CD4-positive, alpha-beta T cell treated with Interferon gamma for 1 hour (primary cell): ENCODE results near the gene NCK2.
A peak's percentile ranks its signal among the peaks of the same experiment; 100 is the strongest.

Experiments used
- DNase-seq: peaks from one replicate; pipeline ENCODE4 v3.0.0-alpha.2; 2020

NCK2 gene

DNA sequence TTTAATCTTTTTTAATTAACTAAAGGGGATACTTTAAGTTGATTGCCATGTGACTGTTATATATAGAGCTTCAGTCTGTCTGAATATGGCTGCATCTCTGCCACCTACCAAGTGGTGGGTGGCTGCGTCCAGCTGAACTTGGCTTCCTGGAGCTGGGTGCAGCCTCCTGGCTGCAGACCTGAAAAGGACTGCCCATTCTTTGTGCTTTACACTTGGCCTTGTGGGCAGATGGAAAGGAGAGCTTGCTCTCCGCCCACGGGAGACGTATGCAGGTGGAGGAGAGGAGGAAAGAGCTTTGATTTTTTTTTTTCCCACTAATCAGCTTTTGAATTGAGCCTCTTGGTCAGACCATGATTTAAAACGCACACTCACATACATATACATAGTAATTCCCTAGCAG lies 34.7 kb downstream of the NCK2 start:
- no peak for DNase-seq

DNA sequence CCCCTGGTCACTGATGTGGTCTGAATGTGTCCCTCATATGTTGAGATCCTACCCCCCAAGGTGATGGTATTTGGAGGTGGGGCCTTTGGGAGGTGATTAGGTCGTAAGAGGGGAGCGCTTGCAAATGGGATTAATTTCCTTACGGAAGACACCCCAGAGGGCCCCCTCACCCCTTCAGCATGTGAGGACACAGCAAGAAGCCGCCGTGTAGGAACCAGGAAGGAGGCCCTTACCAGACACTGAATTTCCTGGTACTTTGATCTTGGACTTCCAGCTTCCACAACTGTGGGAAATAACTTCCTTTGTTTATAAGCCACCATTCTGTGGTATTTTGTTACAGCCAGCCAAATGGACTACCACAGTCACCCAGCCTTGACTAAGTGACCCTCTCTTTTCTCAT lies 35.9 kb downstream of the NCK2 start:
- DNase-seq, result no peak

DNA sequence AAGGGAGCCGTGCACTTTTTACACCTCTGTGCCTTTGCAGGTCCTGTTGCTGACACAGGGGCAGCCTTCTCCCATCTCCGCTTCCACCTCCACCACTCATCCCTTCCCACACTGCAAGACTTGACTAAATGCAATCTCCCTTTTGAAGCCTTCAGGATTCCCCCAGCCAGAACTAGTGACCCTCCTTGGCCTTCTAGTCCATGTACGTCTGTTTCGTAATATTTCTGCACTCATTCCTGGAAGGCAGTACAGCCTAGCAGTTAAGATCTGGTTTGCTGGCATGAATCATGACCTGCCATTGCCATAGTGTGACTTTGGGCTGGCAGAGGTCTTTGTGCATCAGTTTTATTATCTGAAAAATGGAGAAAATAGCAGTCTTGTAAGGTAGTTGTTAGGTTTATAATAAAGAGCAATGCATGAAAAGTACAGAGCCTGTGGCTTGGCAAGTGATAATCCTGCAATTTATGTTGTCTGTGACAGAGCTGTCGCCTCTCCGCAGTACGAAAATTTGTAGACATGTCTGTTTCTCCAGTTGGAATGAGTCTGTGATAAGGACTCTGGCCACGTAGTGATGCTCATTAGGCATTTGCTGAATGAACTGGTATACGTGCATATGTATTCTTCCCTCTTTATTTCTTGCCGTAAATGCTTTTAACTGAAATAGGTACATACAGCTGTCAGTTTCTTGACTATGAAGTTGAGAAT lies 36.7 kb downstream of the NCK2 start:
- no peak for DNase-seq

DNA sequence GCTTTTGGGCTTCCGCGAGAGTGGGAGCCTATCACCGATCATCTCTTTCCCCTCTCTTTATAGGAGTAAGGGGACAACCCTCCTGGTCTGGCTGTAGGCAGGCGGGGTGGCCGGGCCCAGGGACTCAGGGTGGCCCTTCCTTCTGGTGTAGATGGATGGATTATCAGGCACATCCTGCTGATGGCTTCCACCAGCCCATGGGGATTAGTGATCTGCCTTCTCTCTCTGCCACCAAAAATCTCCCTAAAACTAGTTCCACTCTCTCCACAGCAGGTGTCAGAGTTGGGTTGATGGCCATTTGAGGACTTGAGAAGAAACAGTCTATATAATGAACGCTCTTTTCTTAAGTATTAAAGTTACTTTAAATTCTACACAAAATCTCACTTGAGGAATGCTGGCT lies 37.4 kb downstream of the NCK2 start:
- DNase-seq, result no peak

DNA sequence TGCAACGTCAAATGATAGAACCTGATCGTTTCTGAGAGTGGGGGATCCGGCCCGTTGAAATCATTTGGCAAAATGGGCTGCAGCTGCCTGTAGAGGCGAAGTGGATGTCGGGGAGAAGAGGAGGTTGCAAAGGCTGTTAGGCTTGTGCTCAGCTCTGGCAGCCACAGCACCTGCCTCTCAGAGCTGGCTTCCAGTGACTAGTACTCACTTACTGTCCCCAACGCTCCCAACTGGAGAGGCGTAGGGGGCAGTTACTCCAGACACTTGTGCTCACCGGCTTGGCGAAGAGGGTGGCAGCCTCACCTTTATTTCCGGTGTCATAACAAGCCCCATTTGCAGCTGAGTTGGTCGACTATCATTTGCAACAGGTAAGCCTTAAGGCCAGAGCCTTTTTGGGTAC lies 37.9 kb downstream of the NCK2 start:
- DNase-seq, result no peak

DNA sequence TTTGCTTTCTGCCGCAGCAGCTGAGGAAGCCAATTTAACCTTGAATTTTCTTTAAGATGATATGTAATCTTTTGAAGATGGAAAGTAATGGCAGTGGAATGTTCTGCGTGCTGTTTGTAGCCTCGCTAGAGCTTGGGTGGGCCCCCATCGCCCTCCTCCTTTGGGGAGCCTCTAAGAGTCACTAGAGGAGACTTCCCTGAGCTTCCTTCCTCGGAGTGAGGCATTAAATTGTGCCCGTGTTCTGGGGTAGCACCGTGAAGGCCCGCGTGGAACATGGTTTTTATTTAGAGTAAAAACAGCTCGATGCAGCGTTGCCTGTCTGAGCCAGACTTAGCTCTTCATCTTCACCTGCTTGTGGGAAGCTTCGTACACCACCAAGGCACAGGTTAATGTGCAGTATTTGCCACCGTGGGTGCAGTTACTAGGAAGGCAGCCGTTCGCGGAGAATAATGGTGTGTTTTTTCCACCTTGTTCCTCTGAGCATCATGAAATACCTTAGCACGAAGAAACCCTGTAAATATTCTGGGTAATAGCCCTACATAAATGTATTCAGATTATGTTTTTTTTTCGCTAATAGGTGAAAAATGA lies 38.5 kb downstream of the NCK2 start:
- no peak for DNase-seq

DNA sequence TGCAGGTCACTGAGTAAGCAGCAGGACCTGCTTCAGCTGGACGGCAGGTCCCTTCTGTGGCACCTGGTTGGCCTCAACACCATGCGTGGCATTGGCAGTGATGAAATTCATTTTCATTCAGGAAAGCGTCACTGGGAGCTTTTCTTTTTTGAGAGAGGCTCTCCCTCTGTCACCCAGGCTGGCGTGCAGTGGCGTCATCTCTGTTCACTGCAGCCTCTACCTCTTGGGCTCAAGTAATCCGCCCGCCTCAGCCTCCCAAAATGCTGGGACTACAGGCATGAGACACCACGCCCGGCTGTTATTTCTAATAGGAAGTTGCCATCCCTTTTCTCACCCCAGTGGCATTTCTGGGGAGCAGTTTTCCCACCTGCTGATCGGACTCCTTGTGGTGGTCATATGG lies 39.3 kb downstream of the NCK2 start:
- no peak for DNase-seq

DNA sequence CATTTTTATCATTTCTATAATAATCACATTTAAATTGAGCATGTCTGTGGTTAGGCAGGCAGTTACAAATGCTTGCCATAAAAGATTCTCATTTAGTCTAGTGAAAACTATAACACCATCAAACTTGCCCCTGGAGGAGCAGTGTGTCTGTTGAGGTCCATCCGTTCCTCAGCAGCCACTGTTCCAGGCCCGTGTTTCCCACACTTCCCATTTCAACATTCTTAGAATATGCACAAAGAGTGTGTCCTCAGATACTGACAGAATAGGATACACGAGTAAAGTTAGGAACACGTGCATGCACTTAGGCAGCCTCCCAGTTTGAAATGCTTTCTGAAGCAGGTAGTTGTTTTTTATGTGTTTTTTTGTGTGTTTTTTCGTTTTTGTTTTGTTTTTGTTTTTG lies 39.9 kb downstream of the NCK2 start:
- no peak for DNase-seq

DNA sequence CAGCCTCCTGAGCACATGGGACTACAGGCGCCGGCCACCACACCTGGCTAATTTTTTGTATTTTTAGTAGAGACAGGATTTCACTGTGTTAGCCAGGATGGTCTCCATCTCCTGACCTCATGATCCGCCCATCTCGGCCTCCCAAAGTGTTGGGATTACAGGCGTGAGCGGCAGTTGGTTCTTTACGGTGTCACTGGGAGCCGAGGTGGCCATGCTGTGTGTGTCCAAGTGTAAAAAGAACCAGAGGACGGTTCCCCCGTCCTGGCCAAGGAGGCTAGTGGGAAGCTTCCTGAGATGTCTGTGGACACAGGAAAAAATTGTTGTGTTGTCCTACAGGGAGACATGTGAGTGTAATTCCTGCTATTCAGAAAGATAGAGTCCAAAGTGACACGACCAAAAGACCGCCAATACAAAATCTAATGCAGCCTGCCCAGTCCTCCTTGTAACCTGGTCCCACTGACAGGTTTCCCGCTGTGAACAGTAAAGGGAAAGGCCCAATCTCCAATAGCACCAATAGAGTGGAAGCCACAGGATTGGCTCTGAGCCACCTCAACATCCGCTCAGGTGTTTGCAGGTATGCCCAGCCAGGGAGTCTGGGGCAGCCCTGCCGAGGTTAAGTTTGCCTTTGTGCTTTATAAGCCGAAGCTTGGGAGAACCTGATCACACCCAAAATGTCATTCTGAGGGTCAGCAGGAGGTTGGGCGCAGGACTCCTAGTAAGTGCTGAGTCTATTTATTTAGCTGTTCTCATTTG lies 40.6 kb downstream of the NCK2 start:
- no peak for DNase-seq

DNA sequence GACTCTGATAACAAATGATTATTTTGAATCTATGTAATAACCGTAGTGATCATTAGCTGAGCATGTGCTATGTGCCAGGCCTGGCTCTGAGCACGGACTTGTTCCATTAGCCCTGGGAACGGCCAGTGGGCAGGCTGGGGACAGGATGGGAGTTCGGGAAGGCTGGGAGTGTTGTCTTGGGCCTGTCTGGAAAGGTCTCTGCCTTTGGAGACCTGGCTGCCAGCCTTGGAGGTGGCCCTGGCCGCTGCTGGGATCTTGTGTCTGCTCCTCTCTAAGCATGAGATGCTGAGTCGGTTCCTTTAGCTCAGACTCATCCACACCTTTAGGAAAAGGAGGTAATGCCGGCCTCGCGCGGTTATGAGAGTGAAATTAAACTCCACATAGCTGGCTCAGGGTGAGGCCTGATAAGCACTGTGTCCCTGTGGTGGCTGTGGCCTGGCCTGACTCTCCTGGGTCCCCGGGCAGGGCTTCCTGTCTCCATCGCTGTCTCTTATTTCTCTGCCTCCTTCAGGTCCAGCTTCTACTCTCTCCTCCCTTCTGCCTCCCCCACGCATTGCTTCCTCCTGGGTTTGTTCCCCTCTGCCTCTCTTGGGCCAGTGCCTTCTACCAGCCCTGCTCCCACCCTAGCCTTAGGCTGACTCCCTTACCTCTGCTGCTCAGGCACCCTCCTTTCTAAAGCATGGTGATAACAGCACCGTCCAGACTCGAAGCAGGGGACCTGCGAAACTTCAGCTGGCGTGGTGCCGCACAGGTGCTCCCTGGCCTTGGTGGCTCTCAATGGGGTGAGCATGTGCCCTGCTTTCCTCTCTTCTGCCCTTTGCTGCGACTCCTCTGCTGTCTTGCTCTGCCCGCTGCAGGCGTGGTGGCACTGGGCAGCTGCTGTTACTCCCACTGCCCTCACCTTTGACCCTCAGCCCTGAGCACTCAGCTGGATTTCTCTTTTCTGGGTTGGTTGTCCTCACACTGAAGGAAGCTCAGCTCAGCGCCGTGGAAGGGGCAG lies 41.8 kb downstream of the NCK2 start:
- DNase-seq, result no peak

DNA sequence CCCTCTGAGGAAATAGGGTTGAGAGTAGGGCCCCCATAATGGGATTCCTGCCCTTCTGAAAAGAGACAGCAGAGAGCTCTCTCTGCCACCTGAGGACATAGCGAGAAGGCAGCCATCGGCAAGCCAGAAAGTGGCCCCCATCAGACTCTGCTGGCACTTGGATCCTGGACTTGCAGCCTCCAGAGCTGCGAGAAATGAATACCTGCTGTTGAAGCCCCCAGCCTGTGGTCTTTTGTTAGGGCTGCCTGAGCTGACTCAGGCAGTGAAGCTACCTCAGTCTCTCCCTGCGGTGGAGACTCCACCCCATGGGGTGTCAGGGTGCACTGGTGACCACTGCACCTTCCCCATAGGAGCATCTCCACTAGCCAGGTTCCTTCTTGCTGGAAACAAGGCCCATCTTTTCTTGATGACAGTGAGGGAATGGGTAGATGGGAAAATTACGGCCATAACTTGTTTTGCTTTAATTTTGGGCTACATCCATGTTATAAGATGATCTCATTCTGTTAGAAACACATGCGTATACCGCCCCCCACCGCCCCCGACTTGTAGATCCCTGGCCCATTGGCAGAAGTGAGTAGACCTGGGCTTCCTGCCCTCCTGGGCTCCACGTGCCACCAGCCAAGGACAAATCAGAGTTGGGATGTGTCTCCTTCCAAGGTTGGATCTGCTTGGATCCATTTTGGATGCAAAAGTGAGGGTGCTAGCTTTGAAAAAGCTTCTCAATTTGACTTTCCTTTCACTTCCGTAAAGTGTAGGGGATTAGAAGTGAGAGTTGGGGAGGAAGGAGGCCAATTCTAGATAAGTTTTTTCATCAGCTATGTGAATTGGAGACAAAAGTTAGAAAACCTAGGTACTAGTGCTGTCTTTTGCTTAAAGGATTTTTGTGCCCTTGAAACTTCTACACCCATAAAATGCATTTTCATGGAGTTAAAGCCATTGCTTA lies 42.9 kb downstream of the NCK2 start:
- peak; percentile 53 for DNase-seq

DNA sequence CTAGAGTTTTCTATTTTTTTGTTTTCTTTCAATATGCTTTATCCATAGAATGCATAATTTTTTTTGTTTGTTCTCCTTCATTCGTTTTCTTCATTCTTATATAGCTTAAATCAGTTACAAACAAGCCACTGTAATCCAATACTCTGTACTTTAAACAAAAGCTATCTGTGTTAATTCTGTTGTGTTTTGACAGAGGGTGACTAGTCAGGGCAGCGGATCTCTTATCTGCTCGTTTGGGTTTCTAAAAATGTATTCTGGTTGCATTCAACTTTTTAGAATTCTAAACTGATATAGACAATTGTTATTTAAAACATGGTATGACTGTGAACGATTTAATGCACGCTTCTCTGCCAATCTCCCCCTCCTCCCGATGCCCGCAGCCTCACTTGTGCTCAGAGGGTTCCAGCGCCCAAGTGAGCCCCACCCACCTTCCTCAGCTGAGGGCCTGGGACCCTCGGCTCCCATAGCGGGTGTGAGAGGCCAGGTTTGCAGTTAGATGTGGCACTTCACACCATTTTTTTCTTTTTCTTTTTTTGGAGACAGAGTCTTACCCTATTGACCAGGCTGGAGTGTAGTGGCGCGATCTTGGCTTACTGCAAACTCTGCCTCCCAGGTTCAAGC lies 44.1 kb downstream of the NCK2 start:
- DNase-seq, result no peak

DNA sequence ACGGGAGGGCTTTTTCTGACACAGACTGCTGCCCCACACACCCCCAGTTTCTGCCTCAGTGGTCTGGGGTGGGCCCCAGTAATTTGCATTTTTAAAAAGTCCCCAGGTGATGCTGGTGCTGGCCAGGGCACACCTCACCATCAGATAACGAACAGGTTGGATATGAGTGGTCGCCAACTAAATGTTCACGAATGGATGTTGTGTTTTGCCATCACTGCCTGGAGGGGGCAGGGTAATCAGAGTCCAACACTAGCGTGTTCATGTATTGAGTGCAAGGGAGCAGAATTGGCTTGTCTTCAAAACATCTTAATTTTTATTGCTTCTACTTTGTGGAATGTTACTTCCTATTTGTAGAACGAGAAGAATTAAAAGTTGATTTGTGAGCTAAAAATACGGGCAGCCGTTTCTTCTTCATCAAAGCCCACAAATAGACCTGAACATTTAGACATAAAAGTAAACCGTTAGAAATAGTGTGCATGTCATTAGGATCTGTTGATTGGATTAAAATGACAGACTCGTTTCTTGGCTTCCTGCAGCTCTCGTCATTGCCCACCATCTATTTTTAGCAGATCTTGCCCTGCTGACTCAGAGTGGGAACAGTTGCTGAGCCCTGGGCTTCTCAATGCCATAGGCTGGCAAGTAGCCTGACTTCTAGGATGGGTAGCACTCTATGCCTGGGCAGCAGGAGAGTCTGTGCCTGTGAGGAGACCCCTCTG lies 45.2 kb downstream of the NCK2 start:
- DNase-seq, result peak; percentile 61

DNA sequence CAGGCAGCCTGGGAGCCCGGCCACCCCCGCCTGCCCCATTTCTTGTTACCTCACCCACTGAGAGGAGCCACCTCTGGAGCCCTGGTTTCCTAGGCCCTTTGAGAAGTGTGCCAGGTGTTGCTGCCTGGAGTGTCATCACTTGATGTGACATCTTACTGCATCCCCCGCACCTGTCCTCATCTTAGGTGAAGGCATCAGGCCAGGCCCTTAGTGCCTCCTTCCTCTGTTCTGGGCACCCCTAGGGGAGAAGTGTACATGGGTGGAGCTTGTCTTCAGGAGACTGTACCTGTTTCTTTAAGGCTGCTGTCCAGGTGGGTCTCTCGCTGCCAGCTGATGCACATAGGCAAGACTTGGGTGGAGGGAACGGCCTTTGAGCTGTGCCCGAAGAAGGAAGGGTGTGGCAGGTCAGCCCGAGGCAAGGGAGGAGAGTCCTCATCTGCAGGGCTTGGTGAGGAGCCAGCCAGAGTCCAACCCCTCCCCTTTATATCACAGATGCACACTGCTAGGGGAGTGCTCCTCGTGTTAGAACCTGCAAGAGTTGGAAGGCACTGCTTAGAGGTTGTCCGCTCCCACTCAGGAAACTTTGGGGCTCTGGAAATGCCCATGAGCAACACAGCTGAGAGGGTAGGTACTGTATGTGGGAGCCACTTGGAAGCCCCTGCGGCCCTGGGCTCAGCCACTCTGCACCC lies 45.9 kb downstream of the NCK2 start:
- no peak for DNase-seq

DNA sequence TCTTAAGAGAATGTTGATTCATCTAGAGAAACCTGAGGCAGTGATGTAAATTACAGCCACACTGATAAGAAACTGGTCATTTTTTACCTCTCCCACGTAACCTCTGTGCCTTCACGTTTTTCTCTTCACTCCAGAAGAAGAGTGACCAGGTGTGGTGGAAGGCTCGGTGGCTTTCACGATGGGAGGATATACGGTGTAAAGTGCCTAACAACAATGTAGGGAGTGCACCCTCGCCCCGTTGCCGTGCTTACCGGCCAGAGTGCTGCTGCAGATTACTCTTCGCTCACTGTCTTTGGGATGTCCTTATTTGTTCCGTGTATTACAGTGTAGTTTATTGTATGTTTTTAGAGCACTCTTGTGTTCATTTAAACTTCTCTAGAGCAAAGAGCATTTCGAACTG lies 46.5 kb downstream of the NCK2 start:
- no peak for DNase-seq

DNA sequence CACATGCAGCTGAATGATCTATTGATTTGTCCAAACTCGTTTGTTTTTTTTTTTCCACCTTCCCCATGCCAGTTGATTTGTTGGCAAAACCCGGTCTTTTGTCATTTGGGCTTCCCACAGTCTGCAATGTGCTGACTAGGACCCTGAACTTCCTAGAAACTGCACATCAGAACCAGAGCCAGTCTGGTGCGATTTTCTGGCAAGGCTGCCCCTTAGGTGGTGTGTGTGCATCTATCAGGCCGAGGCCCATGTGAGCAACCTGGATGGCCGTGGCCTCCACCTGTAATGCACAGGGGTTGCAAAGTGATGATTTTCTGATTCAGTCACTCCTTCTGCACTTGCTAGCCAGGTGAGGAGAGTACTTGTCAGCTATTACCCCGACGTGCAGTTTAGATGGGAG lies 47.8 kb downstream of the NCK2 start:
- no peak for DNase-seq

DNA sequence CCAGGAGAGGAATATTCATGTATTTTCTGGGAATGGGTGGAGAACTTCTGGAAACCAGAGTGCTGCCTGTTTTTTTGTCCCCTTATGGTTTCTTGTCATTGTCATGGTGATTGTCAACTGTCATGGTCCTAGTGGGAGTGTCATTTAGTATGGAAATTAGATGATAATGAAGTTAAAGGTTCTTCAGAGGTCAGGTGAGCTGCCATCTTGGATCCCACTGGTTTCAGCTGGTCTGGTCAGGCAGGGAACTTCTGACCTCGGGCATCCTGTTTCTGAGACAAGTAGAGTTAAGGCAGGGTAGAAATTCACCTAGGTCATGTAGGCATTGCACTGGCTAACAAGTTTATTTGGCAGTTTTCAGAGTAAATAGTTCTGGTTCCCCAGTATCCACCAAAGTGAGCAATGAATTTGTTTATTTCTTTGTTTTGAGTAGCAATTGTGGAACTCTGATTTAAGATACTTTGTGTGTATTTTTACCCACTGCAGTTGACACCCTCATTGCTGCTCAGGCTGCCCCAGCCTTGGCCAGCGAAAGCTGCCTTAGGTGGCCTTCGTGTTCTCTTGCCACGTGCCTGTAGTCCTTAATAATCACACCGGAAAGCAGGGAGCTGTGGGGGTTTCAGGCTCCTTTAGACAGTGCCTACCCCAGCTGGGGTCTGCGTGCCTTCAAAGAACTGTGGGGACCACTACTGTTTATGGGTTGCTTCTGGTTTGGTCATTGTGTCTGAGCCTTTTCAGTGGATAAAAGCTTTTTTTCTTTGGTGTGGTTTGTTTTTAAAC lies 48.7 kb downstream of the NCK2 start:
- no peak for DNase-seq

DNA sequence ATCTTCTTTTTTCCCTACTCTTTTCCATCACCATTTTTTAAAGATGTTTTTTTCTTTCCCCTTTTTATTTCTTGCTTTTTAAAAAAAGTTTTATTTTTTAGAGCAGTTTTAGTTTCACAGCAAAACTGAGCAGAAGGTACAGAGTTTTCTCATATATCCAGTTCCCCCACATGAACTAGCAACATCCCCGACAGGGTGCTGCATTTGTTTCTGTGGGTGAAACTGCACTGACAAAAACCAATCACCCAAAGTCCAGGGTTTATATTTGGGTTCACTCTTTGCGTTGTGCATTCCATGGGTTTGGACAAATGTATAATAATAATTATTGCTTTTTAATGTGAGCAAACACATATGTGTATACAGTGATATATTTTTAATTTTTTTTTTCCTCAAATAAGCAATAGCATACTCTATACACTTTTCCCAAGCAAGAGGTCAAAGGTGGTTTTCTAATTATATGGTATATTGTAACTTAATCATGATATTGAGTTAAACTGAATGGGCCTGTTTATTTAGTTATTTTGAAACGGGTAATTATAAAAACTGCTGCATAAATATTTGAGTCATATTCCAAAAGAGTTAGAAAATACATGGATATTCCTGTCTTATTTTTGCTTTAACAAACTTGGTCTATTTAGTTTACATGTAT lies 50.3 kb downstream of the NCK2 start:
- no peak for DNase-seq

DNA sequence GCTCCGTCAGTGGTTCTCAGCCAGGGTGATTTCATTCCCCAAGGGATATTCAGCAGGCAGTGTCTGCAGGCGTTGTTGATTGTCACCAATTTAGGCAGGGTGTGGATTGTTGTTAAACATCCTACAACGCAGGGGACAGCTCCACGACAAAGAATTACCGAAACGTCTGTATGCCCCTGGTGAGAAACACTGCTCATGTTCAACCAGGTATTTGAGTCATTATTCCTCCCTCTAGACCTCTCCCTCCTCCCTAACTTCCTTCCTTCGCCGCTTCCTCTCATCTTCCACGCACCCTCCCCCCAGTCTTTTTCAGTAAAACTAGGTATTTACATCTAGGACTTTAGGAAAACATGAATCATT lies 50.8 kb downstream of the NCK2 start:
- DNase-seq, result no peak
